Stimulated activated CD4-positive, alpha-beta T cell treated with anti-CD3 and anti-CD28 coated beads, Interleukin-12 subunit alpha, Interleukin-12 subunit beta, amount 100 ng/mL, for 24 hours (primary cell): Measurements from ENCODE around the gene LRRC14B.
"Not testable (repeated sequence)": the region's sequence is repeated elsewhere in the genome, so short reads cannot be mapped to it uniquely, and the experiment has no call there.

Experiments used
- DNase-seq, 2 experiments: peaks; one replicate each; pipeline ENCODE4 v3.0.0-alpha.2; 2020; ENCODE audit warnings: low read depth in 2 of 2

The LRRC14B gene

GRCh38 chr5:191949-192690, 825 bp downstream of the LRRC14B start:
- no peak for DNase-seq

DNA sequence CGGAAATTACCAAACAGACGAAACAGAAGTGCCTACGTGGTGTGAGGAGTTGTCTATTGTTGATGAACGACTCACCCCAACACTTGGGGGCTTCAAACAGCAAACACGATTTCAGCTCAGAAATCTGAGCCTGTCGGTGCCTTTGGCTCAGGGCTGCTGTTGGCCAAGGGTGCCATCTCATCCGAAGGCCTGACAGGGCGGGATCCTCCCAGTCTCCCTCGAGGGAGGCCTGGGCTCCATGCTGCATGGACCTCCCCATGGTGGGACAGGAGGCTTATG, 1.3 kb downstream of the LRRC14B start:
- no peak for DNase-seq

DNA sequence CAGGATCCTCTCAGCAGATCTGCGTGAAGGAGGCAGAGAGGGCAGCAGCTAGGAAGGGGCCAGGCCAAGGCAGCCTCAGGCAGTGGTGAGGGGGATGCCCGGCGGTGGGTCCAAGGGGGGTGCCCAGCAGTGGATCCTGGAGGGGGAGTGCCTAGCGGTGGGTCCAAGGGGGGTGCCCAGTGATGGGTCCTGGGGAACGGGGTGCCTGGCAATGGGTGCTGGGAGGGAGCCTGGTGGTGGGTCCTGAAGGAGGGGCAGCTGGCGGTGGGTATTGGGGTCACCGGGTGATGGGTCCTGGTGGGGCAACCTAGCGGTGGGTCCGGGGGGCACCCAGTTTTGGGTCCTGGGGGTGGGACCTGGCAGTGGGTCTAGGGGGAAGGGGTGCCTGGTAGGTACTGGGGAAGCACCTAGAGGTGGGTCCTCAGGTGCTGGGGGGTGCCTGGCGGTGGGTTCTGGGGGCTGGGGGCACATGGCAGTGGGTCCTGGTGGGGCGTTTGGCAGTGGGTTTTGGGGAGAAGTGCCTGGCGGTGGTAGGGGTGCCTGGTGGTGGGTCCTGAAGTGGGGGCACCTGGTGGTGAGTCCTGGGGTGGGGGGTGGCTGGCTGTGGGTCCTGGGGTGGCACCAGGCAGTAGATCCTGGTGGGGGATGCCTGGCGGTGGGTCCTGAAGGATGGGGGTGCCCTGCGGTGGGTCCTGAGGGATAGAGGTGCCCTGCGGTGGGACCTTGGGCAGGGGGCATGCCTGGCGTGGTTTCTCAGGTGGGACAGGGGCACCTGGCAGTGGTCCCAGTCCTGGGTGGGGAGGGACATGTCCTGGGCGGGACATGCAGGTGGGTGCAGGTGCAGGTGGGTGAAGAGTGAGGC, 1.9 kb downstream of the LRRC14B start:
- DNase-seq: no peak

DNA sequence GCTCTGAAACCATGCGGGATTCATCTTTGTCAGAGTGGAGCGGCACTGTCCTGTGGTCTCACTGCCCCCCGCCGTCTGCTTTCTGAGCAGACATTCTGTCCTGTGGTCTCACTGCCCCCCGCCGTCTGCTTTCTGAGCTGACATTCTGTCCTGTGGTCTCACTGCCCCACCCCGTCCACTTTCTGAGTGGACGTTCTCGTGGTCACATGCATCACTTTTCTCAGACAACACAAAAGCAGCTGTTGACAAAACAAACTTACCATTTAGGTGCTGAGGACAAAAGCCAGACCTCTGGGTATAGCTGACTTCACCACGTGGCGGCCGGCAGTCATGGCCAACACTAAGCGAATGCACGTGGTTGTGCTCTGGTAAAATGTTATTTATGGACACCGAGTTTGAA, 2.8 kb downstream of the LRRC14B start:
- no peak for DNase-seq

- no peak for DNase-seq
These were observed 3.4 kb downstream of the LRRC14B start for GRCh38 chr5:194603-195209.

- DNase-seq: no peak
These were observed 4.3 kb downstream of the LRRC14B start for GRCh38 chr5:195401-196160.

DNA sequence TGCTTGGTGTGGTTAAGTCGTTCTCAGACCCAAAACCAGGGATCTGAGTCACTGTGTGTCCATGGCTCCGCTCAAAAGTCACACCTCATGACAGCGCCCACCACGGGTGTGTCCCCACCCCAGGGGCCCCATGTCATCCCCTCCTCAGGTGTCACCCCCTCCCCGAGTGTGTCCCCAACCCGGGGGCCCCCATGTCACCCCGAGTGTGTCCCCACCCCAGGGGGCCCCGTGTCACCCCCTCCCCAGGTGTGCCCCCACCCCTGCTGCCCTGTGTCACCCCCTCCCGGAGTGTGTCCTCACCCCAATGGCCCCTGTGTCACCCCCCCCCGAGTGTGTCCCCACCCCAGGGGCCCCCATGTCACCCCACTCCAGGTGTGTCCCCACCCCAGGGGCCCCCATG, 5.1 kb downstream of the LRRC14B start:
- DNase-seq: no peak

DNA sequence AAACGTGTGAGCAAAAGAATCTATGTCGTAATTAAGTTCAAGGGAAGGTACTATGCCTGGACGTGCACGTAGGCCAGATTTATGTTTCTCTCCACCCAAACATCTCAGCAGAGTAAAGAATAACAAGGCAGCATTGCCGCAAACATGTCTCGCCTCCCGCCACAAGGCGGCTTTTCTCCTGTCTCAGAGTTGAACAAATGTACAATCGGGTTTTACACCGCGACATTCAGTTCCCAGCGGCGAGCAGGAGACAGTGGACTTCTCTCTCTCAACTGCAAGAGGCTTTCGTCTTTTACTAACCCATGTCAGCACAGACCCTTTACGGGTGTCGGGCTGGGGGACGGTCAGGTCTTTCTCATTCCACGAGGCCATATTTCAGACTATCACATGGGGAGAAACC, 5.7 kb downstream of the LRRC14B start:
- not testable (repeated sequence) for DNase-seq

GRCh38 chr5:197892-198489, 6.7 kb downstream of the LRRC14B start:
- no peak for DNase-seq

DNA sequence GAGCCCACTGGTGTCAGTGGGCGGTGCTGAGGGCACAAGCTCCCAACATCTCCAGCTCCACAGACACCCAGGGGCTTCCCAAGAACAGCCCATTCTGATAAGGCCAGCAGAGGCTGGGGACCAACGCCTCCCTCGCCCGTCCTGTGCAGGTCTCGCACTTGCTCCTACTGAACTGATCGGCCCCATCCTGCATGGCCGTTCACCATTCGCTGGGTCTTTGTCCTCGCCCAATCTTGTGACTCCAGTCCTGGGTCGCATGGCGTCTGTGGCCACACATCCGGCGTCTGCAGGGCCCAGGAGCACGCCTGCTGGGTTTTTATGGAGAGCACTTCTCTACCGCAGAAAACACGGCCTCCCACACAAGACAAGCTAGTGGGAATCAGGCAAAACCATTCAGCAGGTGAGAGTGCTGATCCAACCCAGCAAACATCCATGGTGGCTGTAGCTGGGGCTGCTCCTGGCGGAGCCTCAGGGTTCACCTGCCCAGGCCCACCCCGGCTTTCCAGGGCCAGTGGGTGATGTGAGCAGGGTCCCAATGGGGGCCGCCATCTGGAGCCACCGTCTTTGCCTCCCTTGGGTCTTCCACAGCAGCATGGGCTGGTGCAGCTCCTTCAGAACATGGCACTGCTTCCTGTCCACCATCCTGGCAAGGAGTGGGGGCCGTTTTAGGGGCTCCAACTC, 7.4 kb downstream of the LRRC14B start:
- no peak for DNase-seq

DNA sequence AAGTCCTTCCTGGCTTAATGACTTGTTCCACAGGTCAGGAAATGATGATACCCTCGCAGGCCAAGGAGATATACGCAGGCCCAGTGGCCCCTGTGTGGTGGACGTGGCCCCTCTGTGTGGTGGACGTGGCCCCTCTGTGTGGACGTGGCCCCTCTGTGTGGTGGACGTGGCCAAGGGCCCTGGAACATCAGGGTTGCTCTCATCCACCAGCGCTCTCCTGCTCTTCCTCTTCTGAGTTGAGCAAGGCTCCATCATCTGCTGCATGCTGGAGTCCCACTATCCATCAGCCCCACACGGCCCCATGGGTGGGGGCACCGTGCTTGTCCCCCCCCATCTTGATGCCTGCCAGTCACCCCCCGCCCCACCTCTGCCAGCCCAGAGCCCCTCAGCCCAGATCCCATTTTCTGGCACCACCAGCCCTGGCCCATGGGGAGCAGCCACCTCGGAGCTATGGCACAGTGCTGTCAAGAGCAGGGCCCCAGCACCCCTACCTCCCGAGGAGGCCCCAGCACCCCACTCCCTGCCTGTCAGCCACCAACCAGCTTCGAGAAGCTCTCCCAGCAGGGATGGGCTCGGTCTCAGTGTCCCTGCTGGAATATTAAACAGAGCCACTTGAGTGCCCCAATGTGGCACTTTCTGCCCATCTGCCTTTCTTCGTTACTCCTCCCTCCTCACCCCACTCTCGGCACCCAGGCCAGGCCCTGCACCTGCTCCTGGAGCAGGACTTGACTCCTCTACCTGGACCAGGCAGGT, 8.1 kb downstream of the LRRC14B start:
- no peak for DNase-seq

GRCh38 chr5:199950-200645, 8.8 kb downstream of the LRRC14B start:
- DNase-seq: no peak

DNA sequence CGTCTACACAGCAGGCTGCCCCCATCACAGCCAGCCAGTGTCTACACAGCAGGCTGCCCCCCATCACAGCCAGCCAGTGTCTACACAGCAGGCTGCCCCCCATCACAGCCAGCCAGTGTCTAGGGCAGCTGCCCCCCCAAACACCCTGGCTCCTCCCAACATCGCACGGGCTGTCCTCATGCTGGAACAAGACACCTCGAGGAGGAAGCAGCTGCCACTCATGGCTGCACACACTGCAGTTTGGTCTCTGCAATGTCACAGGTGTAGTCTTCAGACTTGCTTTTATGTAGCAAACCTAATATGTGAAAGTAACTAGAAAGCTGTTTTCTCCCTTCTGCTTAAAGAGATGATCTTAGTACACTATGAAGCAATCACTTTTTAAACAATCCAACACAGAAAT, 9.7 kb downstream of the LRRC14B start:
- DNase-seq: no peak

DNA sequence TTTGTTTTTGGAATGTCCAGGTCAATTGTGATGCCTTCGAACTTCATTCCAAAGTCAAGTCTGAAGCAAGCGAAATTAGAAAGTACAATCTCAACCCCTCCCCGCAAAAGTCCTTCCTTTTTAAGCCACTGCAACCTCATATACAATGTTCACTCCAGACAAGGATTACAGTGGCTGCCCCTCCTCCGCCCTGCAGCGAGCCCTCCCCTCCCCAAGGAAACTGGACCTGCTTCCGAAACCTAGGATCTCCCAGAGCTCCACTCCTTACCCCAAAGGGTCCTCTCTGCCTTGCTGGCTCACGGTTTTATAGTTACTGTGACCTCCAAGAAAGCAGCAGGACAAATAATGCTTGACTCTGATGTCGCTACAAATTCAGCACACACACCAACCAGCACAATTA, 10.4 kb downstream of the LRRC14B start:
- DNase-seq: no peak

- no peak for DNase-seq
These were observed 12.1 kb downstream of the LRRC14B start for GRCh38 chr5:203246-203930.

DNA sequence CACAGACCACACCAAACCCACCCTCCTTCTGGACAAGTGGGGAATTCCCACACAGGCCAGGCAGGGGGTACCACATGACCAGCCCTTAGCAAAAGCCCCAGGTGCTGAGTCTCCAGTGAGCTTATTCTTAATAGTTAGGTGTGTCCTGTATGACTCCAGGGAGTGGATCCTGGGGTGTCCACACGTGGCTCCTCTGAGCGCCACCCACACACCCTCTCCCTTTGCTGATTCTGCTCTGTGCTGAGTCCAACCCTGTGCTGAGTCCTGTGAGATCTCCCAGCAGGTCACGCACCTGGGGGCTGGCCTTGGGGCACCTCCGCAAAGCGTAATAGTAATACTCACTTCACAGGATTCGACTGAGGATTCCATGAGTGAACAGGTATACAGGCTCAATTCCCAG, 12.7 kb downstream of the LRRC14B start:
- DNase-seq: no peak

GRCh38 chr5:204462-204861, 13.2 kb downstream of the LRRC14B start:
- no peak for DNase-seq

GRCh38 chr5:204966-205670, 13.8 kb downstream of the LRRC14B start:
- DNase-seq: no peak

GRCh38 chr5:206406-206805, 15.1 kb downstream of the LRRC14B start:
- DNase-seq: no peak
